Measurements from ENCODE around the gene FKBP1B.
"Not testable (repeated sequence)": the region's sequence is repeated elsewhere in the genome, so short reads cannot be mapped to it uniquely, and the experiment has no call there.

FKBP1B gene

GRCh38 chr2:24100732-24101131 is 51.2 kb downstream of the FKBP1B start:
- not testable (repeated sequence) for DNase-seq (ENCODE audit: low read depth in 2 of 2)

GRCh38 chr2:24101992-24102391 is 52.5 kb downstream of the FKBP1B start:
- no peak for DNase-seq (ENCODE audit: low read depth in 2 of 2)

GRCh38 chr2:24102677-24103076 is 53.1 kb downstream of the FKBP1B start:
- no peak for DNase-seq (ENCODE audit: low read depth in 2 of 2)

- no peak for DNase-seq (ENCODE audit: low read depth in 2 of 2)
Measured at GRCh38 chr2:24104110-24104650, 54.6 kb downstream of the FKBP1B start.

GRCh38 chr2:24104906-24105305 is 55.4 kb downstream of the FKBP1B start:
- DNase-seq (ENCODE audit: low read depth in 2 of 2) = no peak

- DNase-seq (ENCODE audit: low read depth in 2 of 2) = no peak
Measured at GRCh38 chr2:24105816-24106215, 56.3 kb downstream of the FKBP1B start.

GRCh38 chr2:24106786-24107185 is 57.2 kb downstream of the FKBP1B start:
- DNase-seq (ENCODE audit: low read depth in 2 of 2) = no peak

DNA sequence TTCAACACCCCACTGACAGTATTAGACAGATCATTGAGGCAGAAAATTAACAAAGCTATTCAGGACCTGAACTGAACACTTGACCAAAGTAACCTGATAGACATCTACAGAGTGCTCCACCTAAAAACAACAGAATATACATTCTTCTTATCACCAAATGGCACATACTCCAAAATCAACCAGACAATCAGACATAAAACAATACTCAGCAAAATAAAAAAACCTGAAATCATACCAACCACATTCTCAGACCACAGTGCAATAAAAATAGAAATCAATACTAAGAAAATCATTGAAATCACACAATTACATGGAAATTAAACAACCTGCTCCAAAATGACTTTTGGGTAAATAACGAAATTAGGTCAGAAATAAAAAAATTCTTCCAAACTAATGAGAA is 57.8 kb downstream of the FKBP1B start:
- no peak for DNase-seq (ENCODE audit: low read depth in 2 of 2)

DNA sequence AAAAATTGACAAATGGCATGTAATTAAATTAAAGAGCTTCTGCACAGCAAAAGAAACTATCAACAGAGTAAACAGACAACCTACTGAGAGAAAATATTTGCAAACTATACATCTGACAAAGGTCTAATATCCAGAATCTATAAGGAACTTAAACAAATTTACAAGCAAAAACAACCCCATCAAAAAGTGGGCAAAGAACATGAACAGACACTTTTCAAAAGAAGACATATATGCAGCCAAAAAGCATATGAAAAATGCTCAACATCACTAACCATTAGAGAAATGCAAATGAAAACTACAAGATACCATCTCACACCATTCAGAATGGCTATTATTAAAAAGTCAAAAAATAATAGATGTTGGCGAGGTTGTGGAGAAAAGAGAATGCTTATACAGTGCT is 59.9 kb downstream of the FKBP1B start:
- DNase-seq (ENCODE audit: low read depth in 2 of 2) = not testable (repeated sequence)

- no peak for DNase-seq (ENCODE audit: low read depth in 2 of 2)
Measured at GRCh38 chr2:24110660-24111303, 61.2 kb downstream of the FKBP1B start.

- DNase-seq (ENCODE audit: low read depth in 2 of 2) = no peak
Measured at GRCh38 chr2:24111407-24111901, 61.9 kb downstream of the FKBP1B start.
